Kidney (tissue), 14 donors: ENCODE measurements around the gene HRC. TPM values are rescaled to one million over a fixed set of nuclear protein-coding genes. Genes with fewer than 3 reads are reported as not detected.

Experiments
- DNase-seq, 5 donors: peaks; one replicate each; pipeline ENCODE4 v3.0.0-alpha.2; 2013 to 2020
- FAIRE-seq: peaks from 2 replicates; lab custom pipeline; 2012; peaks lifted over from hg19 to GRCh38; lab: Jason Lieb, UNC
- H3K27ac ChIP-seq, 2 donors: one replicate each; pipeline ENCODE4 v1.7.0; 2013; ENCODE audit warnings: low read depth in 2 of 2, low read length in 2 of 2, inconsistent platforms in 1 of 2
- H3K27me3 ChIP-seq: one replicate; pipeline ENCODE4 v1.7.1; 2013; ENCODE audit warnings: low read length, inconsistent platforms; ENCODE audit not compliant: control insufficient read depth, insufficient read depth
- H3K36me3 ChIP-seq, 3 donors: one replicate each; pipeline versions ENCODE4 v1.7.0 to v1.7.1; 2013; ENCODE audit warnings: low read length in 3 of 3, control low read depth in 1 of 3, inconsistent platforms in 1 of 3; ENCODE audit not compliant: insufficient read depth in 3 of 3, control insufficient read depth in 2 of 3
- H3K4me1 ChIP-seq, 3 donors: one replicate each; pipeline versions ENCODE4 v1.7.0 to v1.7.1; 2013; ENCODE audit warnings: low read length in 3 of 3, inconsistent platforms in 1 of 3, low read depth in 1 of 3; ENCODE audit not compliant: control insufficient read depth in 2 of 3, insufficient read depth in 2 of 3
- H3K4me3 ChIP-seq, 3 donors: one replicate each; pipeline versions ENCODE4 v1.7.0 to v1.8.1; 2013; ENCODE audit warnings: low read length in 3 of 3, control low read depth in 1 of 3, inconsistent platforms in 1 of 3
- H3K9ac ChIP-seq, 3 donors: one replicate each; pipeline versions ENCODE4 v1.7.0 to v1.7.1; 2013; ENCODE audit warnings: low read length in 3 of 3, control low read depth in 1 of 3, inconsistent platforms in 1 of 3
- H3K9me3 ChIP-seq, 3 donors: one replicate each; pipeline versions ENCODE4 v1.7.0 to v1.7.1; 2013; ENCODE audit warnings: low read length in 3 of 3, control low read depth in 1 of 3, inconsistent platforms in 1 of 3; ENCODE audit not compliant: control insufficient read depth in 2 of 3, insufficient read depth in 1 of 3
- intact Hi-C: fragments of 100-400 bp; cut with DNase I; formaldehyde crosslinking; loops from one replicate; pipeline ENCODE4 v1.11.1; 2022
- polyA plus RNA-seq: library from polyadenylated mRNA; stranded (reverse); fragments of 350-450 nt; fragmentation: Illumina TruSeq; extraction: RNeasy Lipid Tissue Mini Kit (QIAGEN cat#74804); gene quantifications from one replicate; pipeline ENCODE4 v1.2.3, GENCODE V29; 2014; ENCODE audit warnings: low read depth, low replicate concordance; ENCODE audit not compliant: insufficient read depth
- total RNA-seq: library from RNA; stranded (reverse); fragmentation: NEBNext Ultra II Directional; extraction: Animal tissue kit (Norgen Biotek cat#: 25700); gene quantifications from one replicate; pipeline ENCODE4 v1.2.1, GENCODE V29; 2021
- TF ChIP-seq, protein P1 (sequence below): IDR thresholded peaks from 3 replicates; pipeline ENCODE4 v1.5.1; 2012; ENCODE audit warnings: mild to moderate bottlenecking, moderate library complexity, borderline replicate concordance; ENCODE audit not compliant: insufficient read depth; ENCODE audit errors: extremely low read depth
- donor health status: control.
- donor health status: control.
- donor health status: control.
- donor health status: control.
- donor health status: control.
- donor health status: DM: yes; HTN: yes; CAD: no.
- donor health status: Normal renal cell carcinoma (clear cell type).

HRC gene
- total and polyA plus RNA-seq, 2 donors from 2014 or later = 4.2 to 7.0 TPM

DNA sequence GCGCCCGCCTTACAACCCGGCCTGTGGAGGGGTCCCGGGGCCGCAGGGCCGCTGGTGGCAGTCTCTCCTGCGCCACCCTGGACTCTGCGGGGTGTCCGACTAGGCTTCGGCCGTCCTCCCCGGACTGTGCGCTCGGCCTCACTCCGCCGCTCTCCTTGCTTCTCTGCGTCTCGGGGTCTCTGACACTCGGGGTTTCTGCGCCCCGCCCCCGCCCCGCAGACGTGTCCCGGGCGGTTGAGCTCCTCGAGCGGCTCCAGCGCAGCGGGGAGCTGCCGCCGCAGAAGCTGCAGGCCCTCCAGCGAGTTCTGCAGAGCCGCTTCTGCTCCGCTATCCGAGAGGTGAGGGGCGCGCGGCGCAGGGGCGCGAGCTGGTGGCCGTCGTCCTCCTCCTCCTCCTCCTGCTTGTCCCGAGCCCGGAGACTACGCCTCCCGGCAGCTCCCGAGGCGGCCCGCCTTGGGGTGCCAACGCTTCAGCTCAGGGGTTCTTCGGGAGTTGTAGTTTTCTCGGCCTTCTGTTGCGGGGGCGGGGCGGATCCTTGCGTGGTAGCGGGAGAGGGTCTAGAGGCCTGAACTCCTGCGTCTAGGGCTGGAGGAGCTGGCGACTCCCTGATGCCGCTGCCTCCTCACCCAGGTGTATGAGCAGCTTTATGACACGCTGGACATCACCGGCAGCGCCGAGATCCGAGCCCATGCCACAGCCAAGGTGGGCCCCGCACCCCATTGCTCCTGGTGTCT, 40.4 kb downstream of the HRC start:
- DNase-seq = peak; percentile 81 to 90 (median 87)
- H3K4me3 ChIP-seq = peak overlapping the region; percentile 44 to 66 (median 56)
- intact Hi-C loops = no loop called here
- FAIRE-seq = no peak
- no peaks in the 10 kb centered on the region for H3K27me3 ChIP-seq
- H3K9ac ChIP-seq = peak overlapping the region in 2 of 3 donors; percentile 24 to 40
- no peaks in the 10 kb centered on the region for H3K9me3 ChIP-seq
- no peaks in the 10 kb centered on the region for H3K36me3 ChIP-seq
- H3K27ac ChIP-seq = no peak overlapping the region
- H3K4me1 ChIP-seq = peaks cover 3 to 16% (median 7%) of the 10 kb centered on the region in 3 donors
- TF ChIP-seq, protein P1, sequence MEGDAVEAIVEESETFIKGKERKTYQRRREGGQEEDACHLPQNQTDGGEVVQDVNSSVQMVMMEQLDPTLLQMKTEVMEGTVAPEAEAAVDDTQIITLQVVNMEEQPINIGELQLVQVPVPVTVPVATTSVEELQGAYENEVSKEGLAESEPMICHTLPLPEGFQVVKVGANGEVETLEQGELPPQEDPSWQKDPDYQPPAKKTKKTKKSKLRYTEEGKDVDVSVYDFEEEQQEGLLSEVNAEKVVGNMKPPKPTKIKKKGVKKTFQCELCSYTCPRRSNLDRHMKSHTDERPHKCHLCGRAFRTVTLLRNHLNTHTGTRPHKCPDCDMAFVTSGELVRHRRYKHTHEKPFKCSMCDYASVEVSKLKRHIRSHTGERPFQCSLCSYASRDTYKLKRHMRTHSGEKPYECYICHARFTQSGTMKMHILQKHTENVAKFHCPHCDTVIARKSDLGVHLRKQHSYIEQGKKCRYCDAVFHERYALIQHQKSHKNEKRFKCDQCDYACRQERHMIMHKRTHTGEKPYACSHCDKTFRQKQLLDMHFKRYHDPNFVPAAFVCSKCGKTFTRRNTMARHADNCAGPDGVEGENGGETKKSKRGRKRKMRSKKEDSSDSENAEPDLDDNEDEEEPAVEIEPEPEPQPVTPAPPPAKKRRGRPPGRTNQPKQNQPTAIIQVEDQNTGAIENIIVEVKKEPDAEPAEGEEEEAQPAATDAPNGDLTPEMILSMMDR = no peak

- H3K4me1 ChIP-seq = peaks cover 3 to 16% (median 7%) of the 10 kb centered on the region in 3 donors
- no peaks in the 10 kb centered on the region for H3K9me3 ChIP-seq
- intact Hi-C loops = no loop called here
- H3K27ac ChIP-seq = no peak within 1 kb of the TSS
- H3K36me3 ChIP-seq = peaks cover 0 to 2% (median 0%) of the 10 kb centered on the region in 3 donors
- DNase-seq (peak; percentile 80 to 89 (median 85)), FAIRE-seq (no peak)
- TF ChIP-seq, protein P1 = peak; percentile 57
- no peaks in the 10 kb centered on the region for H3K27me3 ChIP-seq
- H3K4me3 ChIP-seq = peak within 1 kb of the TSS; percentile 56 to 66 (median 56)
- H3K9ac ChIP-seq = peak within 1 kb of the TSS; percentile 24 to 40 (median 36)
Measured at GRCh38 chr19:49113762-49114629, 41.2 kb downstream of the HRC start, which contains the start of gene LIN7B. Gene LIN7B, plus strand, starts transcription at chr19:49114370. Its CDS starts 35 bp downstream, at chr19:49114405.

DNA sequence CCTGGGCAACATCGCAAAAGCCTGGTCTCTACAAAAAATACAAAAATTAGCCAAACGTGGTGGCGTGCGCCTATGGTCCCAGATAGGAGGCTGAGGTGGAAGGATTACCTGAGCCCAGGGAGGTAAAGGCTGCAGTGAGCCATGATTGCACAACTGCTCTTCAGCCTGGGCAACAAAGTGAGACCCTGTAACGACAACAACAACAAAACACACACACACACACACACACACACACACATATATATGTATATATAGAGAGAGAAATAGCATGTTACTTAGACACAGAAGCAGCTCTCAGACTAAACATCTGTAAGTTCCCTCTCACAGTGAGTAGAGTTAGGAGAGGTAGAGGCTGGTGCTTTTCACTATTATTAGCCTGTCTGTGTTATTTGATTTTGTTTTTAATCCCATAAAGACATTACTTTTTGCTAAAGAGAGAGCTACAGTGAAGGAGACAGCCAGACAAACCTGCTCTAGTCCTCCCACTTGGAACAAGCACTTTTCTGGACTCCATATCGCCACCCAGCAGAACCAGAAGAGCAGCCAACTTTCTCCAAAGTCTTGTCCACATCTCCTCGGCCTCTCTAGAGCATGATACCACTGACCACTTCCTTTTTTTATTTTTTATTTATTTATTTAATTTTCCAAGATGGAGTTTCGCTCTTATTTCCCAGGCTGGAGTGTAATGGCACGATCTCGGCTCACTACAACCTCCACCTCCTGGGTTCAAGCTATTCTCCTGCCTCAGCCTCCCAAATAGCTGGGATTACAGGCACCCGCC, 43.8 kb downstream of the HRC start:
- Histone ChIP-seq H3K27me3 (no peaks in the 10 kb centered on the region), H3K4me1 (peaks cover 0 to 5% (median 3%) of the 10 kb centered on the region in 3 donors), H3K4me3 (no peak overlapping the region), H3K9me3 (no peaks in the 10 kb centered on the region), H3K27ac (no peak overlapping the region), H3K9ac (no peak overlapping the region), H3K36me3 (peaks cover 0 to 13% (median 12%) of the 10 kb centered on the region in 3 donors)
- DNase-seq = no peak
- FAIRE-seq = no peak
- TF ChIP-seq, protein P1 = no peak
- intact Hi-C loops = no loop called here
